HepG2 (cell line): Measurements from ENCODE around the gene HYPK. TPM values are rescaled to one million over a fixed set of nuclear protein-coding genes. Genes with fewer than 3 reads are reported as not detected.
"Not testable (repeated sequence)": the region's sequence is repeated elsewhere in the genome, so short reads cannot be mapped to it uniquely, and the experiment has no call there.

Experiments used
- ATAC-seq: fragments of 200-7000 bp; cut with Tn5 transposase; 3 replicates; pipeline ENCODE4 v1.9.1; 2020; ENCODE audit warnings: mild to moderate bottlenecking, moderate library complexity
- BruUV-seq: library from RNA; stranded (reverse); fragments of 400-500 nt; replicated peaks from 2 replicates; lab custom pipeline; 2021; lab: Mats Ljungman, UMichigan
- CTCF ChIA-PET: fragments of 300-600 bp; formaldehyde crosslinking; extraction: SDS; loops from one replicate; lab custom pipeline; 2021; ENCODE audit warnings: low total read pairs, inconsistent platforms, low intra/inter-chr PET ratio; lab: Yijun Ruan, JAX
- POLR2A ChIA-PET: fragments of 350-600 bp; sonication (Branson Sonifier 250); formaldehyde crosslinking; loops from one replicate; lab custom pipeline; 2020; ENCODE audit warnings: antibody characterized with exemption, inconsistent platforms; lab: Yijun Ruan, JAX
- DNase-seq: peaks from one replicate; pipeline ENCODE4 v3.0.0-alpha.2; 2015; ENCODE audit warnings: low spot score
- FAIRE-seq: peaks from 3 replicates; lab custom pipeline; 2011; peaks lifted over from hg19 to GRCh38; lab: Jason Lieb, UNC
- H2AFZ ChIP-seq: one replicate; pipeline ENCODE4 v1.6.1; 2011; ENCODE audit warnings: low read length, inconsistent platforms
- H3K27ac ChIP-seq: fragments of 300-600 bp; 3 replicates; pipeline ENCODE4 v1.8.0; 2011; ENCODE audit warnings: mixed run types, mild to moderate bottlenecking, mixed read lengths, low read length, inconsistent platforms; ENCODE audit not compliant: insufficient read depth; ENCODE audit errors: extremely low read length
- H3K27me3 ChIP-seq, 2 experiments: fragments of 200-600 bp in 1 of 2; 2 replicates in 1 of 2; 3 replicates in 1 of 2; pipeline versions ENCODE4 v1.6.0 to v1.8.0; 2011; ENCODE audit warnings: low read length in 2 of 2, mild to moderate bottlenecking in 2 of 2, moderate library complexity in 2 of 2, inconsistent platforms in 1 of 2; ENCODE audit not compliant: insufficient read depth in 2 of 2, control insufficient read depth in 1 of 2
- H3K36me3 ChIP-seq, 2 experiments: fragments of 200-600 bp in 1 of 2; replicated peaks in 1 of 2; 2 replicates in 1 of 2; 3 replicates in 1 of 2; pipeline versions ENCODE4 v1.5.1 to v1.8.0; 2011; ENCODE audit warnings: low read length in 2 of 2, inconsistent platforms in 1 of 2; ENCODE audit not compliant: insufficient read depth in 2 of 2, control insufficient read depth in 1 of 2
- H3K4me1 ChIP-seq: 2 replicates; pipeline ENCODE4 v1.5.1; 2012; ENCODE audit warnings: low read length, inconsistent platforms; ENCODE audit not compliant: insufficient read depth
- H3K4me2 ChIP-seq: 2 replicates; pipeline ENCODE4 v1.6.0; 2011; ENCODE audit warnings: low read depth, low read length, inconsistent platforms
- H3K4me3 ChIP-seq, 3 experiments: fragments of 200-600 bp in 1 of 3; sonication (generic), shearing (Covaris generic) in 1 of 3; replicated peaks in 1 of 3; 2 replicates each; pipeline ENCODE4 v1.5.1; 2011 to 2016; ENCODE audit warnings: low read length in 3 of 3, inconsistent platforms in 2 of 3, low read depth in 2 of 3, mild to moderate bottlenecking in 2 of 3, control low read depth in 1 of 3, mixed read lengths in 1 of 3; ENCODE audit not compliant: insufficient read depth in 1 of 3
- H3K79me2 ChIP-seq: one replicate; pipeline ENCODE4 v1.6.1; 2011; ENCODE audit warnings: low read length, inconsistent platforms; ENCODE audit not compliant: insufficient read depth
- H3K9ac ChIP-seq: 2 replicates; pipeline ENCODE4 v1.6.0; 2011; ENCODE audit warnings: mild to moderate bottlenecking, low read depth, low read length, inconsistent platforms; ENCODE audit not compliant: insufficient read depth
- H3K9me3 ChIP-seq: 2 replicates; pipeline ENCODE4 v1.5.1; 2012; ENCODE audit warnings: mild to moderate bottlenecking, low read length
- H4K20me1 ChIP-seq: 2 replicates; pipeline ENCODE4 v1.6.0; 2011; ENCODE audit warnings: inconsistent platforms, mild to moderate bottlenecking, low read length, moderate library complexity; ENCODE audit not compliant: insufficient read depth
- NCOA1 ChIP-seq: sonication (generic); formaldehyde crosslinking; IDR thresholded peaks from 2 replicates; pipeline ENCODE4 v1.9.0; 2021; ENCODE audit warnings: missing genetic modification reagents
- WGBS: methylation state at CpG from one replicate; pipeline ENCODE4 v1.1.6; 2017; ENCODE audit warnings: low lambda C conversion rate; 5-methylcytosine and 5-hydroxymethylcytosine counted together
- in situ Hi-C: cut with HindIII; loops from 2 replicates; pipeline ENCODE4 v1.10.0; 2017; ENCODE audit warnings: low pct_unique_long_range_greater_than_20kb; ENCODE audit not compliant: extremely low pct_ligation_motif_present
- intact Hi-C: fragments of 100-400 bp; cut with micrococcal nuclease; formaldehyde crosslinking; loops from one replicate; pipeline ENCODE4 v1.10.0; 2022; ENCODE audit not compliant: unreplicated experiment
- polyA plus RNA-seq, 8 experiments: library from polyadenylated mRNA; depleted of rRNA in 3 of 8; stranded (reverse) in 7 of 8; unstranded in 1 of 8; fragments of >200 nt; fragmentation: Illumina TruSeq in 4 of 8; extraction: Trizol in 4 of 8; gene quantifications; 2 replicates each; pipeline versions ENCODE4 v1.2.1 to v1.2.3, GENCODE V29; 2011 to 2016; ENCODE audit warnings: low read depth in 4 of 8, missing spikeins in 1 of 8, mixed read lengths in 1 of 8; ENCODE audit not compliant: insufficient read depth in 1 of 8
- total RNA-seq, 5 experiments: library from RNA; depleted of rRNA; stranded (reverse); fragments of >200 nt; fragmentation: Illumina TruSeq; extraction: Trizol; gene quantifications; 2 replicates each; pipeline ENCODE4 v1.2.3, GENCODE V29; 2016; ENCODE audit warnings: low read depth in 1 of 5

Gene HYPK
- total and polyA plus RNA-seq, 2 of the 13 experiments (the other 11 are each of a cell fraction or from before 2014, with no cell fraction given) = 13.5 to 16.5 TPM

- H3K9me3 ChIP-seq, H3K27me3 ChIP-seq, H3K79me2 ChIP-seq, H3K27ac ChIP-seq, H4K20me1 ChIP-seq, POLR2A ChIA-PET, CTCF ChIA-PET, H3K9ac ChIP-seq, H3K4me2 ChIP-seq, BruUV-seq, FAIRE-seq, ATAC-seq, H3K4me1 ChIP-seq, intact Hi-C loops, in situ Hi-C loops, DNase-seq, H2AFZ ChIP-seq, H3K36me3 ChIP-seq, H3K4me3 ChIP-seq: not testable (repeated sequence)
- 83% methylated on average over 14 of the region's 14 CpGs for WGBS
These were observed 31.2 kb downstream of the HYPK start for GRCh38 chr15:43831519-43832052.

- H3K79me2 ChIP-seq = not testable (repeated sequence)
These were observed 32.1 kb downstream of the HYPK start for GRCh38 chr15:43832485-43832884.

GRCh38 chr15:43845421-43845820, 45.0 kb downstream of the HYPK start:
- no peak for ATAC-seq
- H3K36me3 ChIP-seq = no peaks in the 10 kb centered on the region
- CTCF ChIA-PET = no interaction called here
- intact Hi-C loops = no loop called here
- no peak overlapping the region for H3K27ac ChIP-seq
- no peak overlapping the region for H3K9ac ChIP-seq
- H3K79me2 ChIP-seq = no peaks in the 10 kb centered on the region
- no TSS peak for BruUV-seq
- no peak for DNase-seq
- FAIRE-seq = no peak
- no peaks in the 10 kb centered on the region for H4K20me1 ChIP-seq
- no peaks in the 10 kb centered on the region for H3K4me1 ChIP-seq
- no peaks in the 10 kb centered on the region for H3K27me3 ChIP-seq
- H2AFZ ChIP-seq = no peak overlapping the region
- no peaks in the 10 kb centered on the region for H3K9me3 ChIP-seq
- no peak for TF ChIP-seq NCOA1 (CRISPR knock-in tag)
- TF ChIP-seq, all 625 proteins: peak for 0
- in situ Hi-C loops = no loop called here
- POLR2A ChIA-PET = no interaction called here
- Histone ChIP-seq H3K4me2 (no peak overlapping the region), H3K4me3 (no peak overlapping the region)

More at GRCh38 chr15:43832485-43832884, 32.1 kb downstream of the HYPK start:
- POLR2A ChIA-PET = interaction anchor here (0.7 to 1.4 kb wide), 2 partner anchors 8 to 32 kb away, joined by 3 to 4 read pairs; partner anchors contain the start of genes HYPK and MFAP1
- H3K36me3 ChIP-seq, H3K9ac ChIP-seq, in situ Hi-C loops, ATAC-seq, CTCF ChIA-PET, FAIRE-seq, H3K4me1 ChIP-seq, H3K27me3 ChIP-seq, DNase-seq, H2AFZ ChIP-seq, H4K20me1 ChIP-seq, H3K4me3 ChIP-seq, intact Hi-C loops, H3K27ac ChIP-seq, H3K4me2 ChIP-seq, H3K9me3 ChIP-seq, BruUV-seq: not testable (repeated sequence)
- WGBS = 74% methylated on average over 6 of the region's 6 CpGs
